ENCODE results near the gene DPH3.

The DPH3 gene

GRCh38 chr3:16252243-16252978 lies 12.3 kb downstream of the DPH3 start:
- no peak overlapping the region for H3K9ac ChIP-seq (ENCODE audit: low read depth, low read length)
- no peak overlapping the region for H3K4me3 ChIP-seq (ENCODE audit: low read length)
- no peaks in the 10 kb centered on the region for H3K9me3 ChIP-seq (ENCODE audit: insufficient read depth, low read depth, low read length)
- H3K27me3 ChIP-seq (ENCODE audit: insufficient read depth, low read length) = no peaks in the 10 kb centered on the region
- H3K4me1 ChIP-seq (ENCODE audit: insufficient read depth, low read length) = no peaks in the 10 kb centered on the region
- H3K27ac ChIP-seq (ENCODE audit: low read length) = no peak overlapping the region
- H3K36me3 ChIP-seq (ENCODE audit: insufficient read depth, low read depth, low read length) = no peaks in the 10 kb centered on the region

- Histone ChIP-seq H3K36me3 (ENCODE audit: insufficient read depth, low read depth, low read length) (no peaks in the 10 kb centered on the region), H3K4me1 (ENCODE audit: insufficient read depth, low read length) (no peaks in the 10 kb centered on the region), H3K27me3 (ENCODE audit: insufficient read depth, low read length) (no peaks in the 10 kb centered on the region), H3K27ac (ENCODE audit: low read length) (no peak overlapping the region), H3K9me3 (ENCODE audit: insufficient read depth, low read depth, low read length) (no peaks in the 10 kb centered on the region), H3K4me3 (ENCODE audit: low read length) (no peak overlapping the region), H3K9ac (ENCODE audit: low read depth, low read length) (no peak overlapping the region)
These were observed 13.2 kb downstream of the DPH3 start for GRCh38 chr3:16251316-16252085.

- Histone ChIP-seq H3K4me1 (ENCODE audit: insufficient read depth, low read length) (no peaks in the 10 kb centered on the region), H3K27ac (ENCODE audit: low read length) (no peak overlapping the region), H3K36me3 (ENCODE audit: insufficient read depth, low read depth, low read length) (no peaks in the 10 kb centered on the region), H3K4me3 (ENCODE audit: low read length) (no peak overlapping the region), H3K9ac (ENCODE audit: low read depth, low read length) (no peak overlapping the region), H3K9me3 (ENCODE audit: insufficient read depth, low read depth, low read length) (no peaks in the 10 kb centered on the region), H3K27me3 (ENCODE audit: insufficient read depth, low read length) (no peaks in the 10 kb centered on the region)
These were observed 14.9 kb downstream of the DPH3 start for GRCh38 chr3:16249886-16250285.

- no peaks in the 10 kb centered on the region for H3K9me3 ChIP-seq (ENCODE audit: insufficient read depth, low read depth, low read length)
- H3K27me3 ChIP-seq (ENCODE audit: insufficient read depth, low read length) = no peaks in the 10 kb centered on the region
- no peaks in the 10 kb centered on the region for H3K36me3 ChIP-seq (ENCODE audit: insufficient read depth, low read depth, low read length)
- H3K9ac ChIP-seq (ENCODE audit: low read depth, low read length) = no peak overlapping the region
- H3K4me1 ChIP-seq (ENCODE audit: insufficient read depth, low read length) = no peaks in the 10 kb centered on the region
- no peak overlapping the region for H3K4me3 ChIP-seq (ENCODE audit: low read length)
- no peak overlapping the region for H3K27ac ChIP-seq (ENCODE audit: low read length)
These were observed 15.4 kb downstream of the DPH3 start for GRCh38 chr3:16249336-16249735.

GRCh38 chr3:16248556-16248955 lies 16.2 kb downstream of the DPH3 start:
- Histone ChIP-seq H3K4me1 (ENCODE audit: insufficient read depth, low read length) (no peaks in the 10 kb centered on the region), H3K9ac (ENCODE audit: low read depth, low read length) (no peak overlapping the region)

GRCh38 chr3:16247282-16248061 lies 17.3 kb downstream of the DPH3 start:
- Histone ChIP-seq H3K36me3 (ENCODE audit: insufficient read depth, low read depth, low read length) (no peaks in the 10 kb centered on the region), H3K9me3 (ENCODE audit: insufficient read depth, low read depth, low read length) (no peaks in the 10 kb centered on the region), H3K9ac (ENCODE audit: low read depth, low read length) (no peak overlapping the region), H3K27ac (ENCODE audit: low read length) (no peak overlapping the region), H3K4me3 (ENCODE audit: low read length) (no peak overlapping the region), H3K4me1 (ENCODE audit: insufficient read depth, low read length) (no peaks in the 10 kb centered on the region), H3K27me3 (ENCODE audit: insufficient read depth, low read length) (no peaks in the 10 kb centered on the region)

More at GRCh38 chr3:16248556-16248955, 16.2 kb downstream of the DPH3 start:
- no peaks in the 10 kb centered on the region for H3K36me3 ChIP-seq (ENCODE audit: insufficient read depth, low read depth, low read length)
- H3K9me3 ChIP-seq (ENCODE audit: insufficient read depth, low read depth, low read length) = no peaks in the 10 kb centered on the region
- no peak overlapping the region for H3K27ac ChIP-seq (ENCODE audit: low read length)
- no peaks in the 10 kb centered on the region for H3K27me3 ChIP-seq (ENCODE audit: insufficient read depth, low read length)
- H3K4me3 ChIP-seq (ENCODE audit: low read length) = no peak overlapping the region

GRCh38 chr3:16245609-16246008 lies 19.1 kb downstream of the DPH3 start:
- H3K4me1 ChIP-seq (ENCODE audit: insufficient read depth, low read length) = no peaks in the 10 kb centered on the region
- no peaks in the 10 kb centered on the region for H3K36me3 ChIP-seq (ENCODE audit: insufficient read depth, low read depth, low read length)
- no peak overlapping the region for H3K9ac ChIP-seq (ENCODE audit: low read depth, low read length)
- H3K27ac ChIP-seq (ENCODE audit: low read length) = no peak overlapping the region
- no peaks in the 10 kb centered on the region for H3K9me3 ChIP-seq (ENCODE audit: insufficient read depth, low read depth, low read length)
- no peak overlapping the region for H3K4me3 ChIP-seq (ENCODE audit: low read length)
- H3K27me3 ChIP-seq (ENCODE audit: insufficient read depth, low read length) = no peaks in the 10 kb centered on the region

- Histone ChIP-seq H3K27me3 (ENCODE audit: insufficient read depth, low read length) (no peaks in the 10 kb centered on the region), H3K4me1 (ENCODE audit: insufficient read depth, low read length) (no peaks in the 10 kb centered on the region), H3K36me3 (ENCODE audit: insufficient read depth, low read depth, low read length) (no peaks in the 10 kb centered on the region), H3K27ac (ENCODE audit: low read length) (no peak overlapping the region), H3K4me3 (ENCODE audit: low read length) (no peak overlapping the region), H3K9ac (ENCODE audit: low read depth, low read length) (no peak overlapping the region), H3K9me3 (ENCODE audit: insufficient read depth, low read depth, low read length) (no peaks in the 10 kb centered on the region)
These were observed 20.8 kb downstream of the DPH3 start for GRCh38 chr3:16243706-16244490.

GRCh38 chr3:16242177-16242576 lies 22.6 kb downstream of the DPH3 start:
- H3K36me3 ChIP-seq (ENCODE audit: insufficient read depth, low read depth, low read length) = no peaks in the 10 kb centered on the region
- H3K9ac ChIP-seq (ENCODE audit: low read depth, low read length) = no peak overlapping the region
- no peak overlapping the region for H3K27ac ChIP-seq (ENCODE audit: low read length)
- H3K4me3 ChIP-seq (ENCODE audit: low read length) = no peak overlapping the region
- no peaks in the 10 kb centered on the region for H3K9me3 ChIP-seq (ENCODE audit: insufficient read depth, low read depth, low read length)
- H3K27me3 ChIP-seq (ENCODE audit: insufficient read depth, low read length) = no peaks in the 10 kb centered on the region
- H3K4me1 ChIP-seq (ENCODE audit: insufficient read depth, low read length) = no peaks in the 10 kb centered on the region

- Histone ChIP-seq H3K9me3 (ENCODE audit: insufficient read depth, low read depth, low read length) (no peaks in the 10 kb centered on the region), H3K27me3 (ENCODE audit: insufficient read depth, low read length) (no peaks in the 10 kb centered on the region), H3K4me3 (ENCODE audit: low read length) (no peak overlapping the region), H3K36me3 (ENCODE audit: insufficient read depth, low read depth, low read length) (no peaks in the 10 kb centered on the region), H3K27ac (ENCODE audit: low read length) (no peak overlapping the region), H3K4me1 (ENCODE audit: insufficient read depth, low read length) (no peaks in the 10 kb centered on the region), H3K9ac (ENCODE audit: low read depth, low read length) (no peak overlapping the region)
These were observed 23.5 kb downstream of the DPH3 start for GRCh38 chr3:16241225-16241624.
